GM18867 (cell line): Measurements from ENCODE around the gene CHM.
A peak's percentile ranks its signal among the peaks of the same experiment; 100 is the strongest.
"Not testable (repeated sequence)": the region's sequence is repeated elsewhere in the genome, so short reads cannot be mapped to it uniquely, and the experiment has no call there.

ENCODE experiments used
- ATAC-seq: cut with Tn5 transposase; IDR thresholded peaks from one replicate; pipeline ENCODE4 v1.9.1; 2021; ENCODE audit warnings: mild to moderate bottlenecking, moderate library complexity; ENCODE audit not compliant: unreplicated experiment

CHM gene, protein sequence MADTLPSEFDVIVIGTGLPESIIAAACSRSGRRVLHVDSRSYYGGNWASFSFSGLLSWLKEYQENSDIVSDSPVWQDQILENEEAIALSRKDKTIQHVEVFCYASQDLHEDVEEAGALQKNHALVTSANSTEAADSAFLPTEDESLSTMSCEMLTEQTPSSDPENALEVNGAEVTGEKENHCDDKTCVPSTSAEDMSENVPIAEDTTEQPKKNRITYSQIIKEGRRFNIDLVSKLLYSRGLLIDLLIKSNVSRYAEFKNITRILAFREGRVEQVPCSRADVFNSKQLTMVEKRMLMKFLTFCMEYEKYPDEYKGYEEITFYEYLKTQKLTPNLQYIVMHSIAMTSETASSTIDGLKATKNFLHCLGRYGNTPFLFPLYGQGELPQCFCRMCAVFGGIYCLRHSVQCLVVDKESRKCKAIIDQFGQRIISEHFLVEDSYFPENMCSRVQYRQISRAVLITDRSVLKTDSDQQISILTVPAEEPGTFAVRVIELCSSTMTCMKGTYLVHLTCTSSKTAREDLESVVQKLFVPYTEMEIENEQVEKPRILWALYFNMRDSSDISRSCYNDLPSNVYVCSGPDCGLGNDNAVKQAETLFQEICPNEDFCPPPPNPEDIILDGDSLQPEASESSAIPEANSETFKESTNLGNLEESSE

DNA sequence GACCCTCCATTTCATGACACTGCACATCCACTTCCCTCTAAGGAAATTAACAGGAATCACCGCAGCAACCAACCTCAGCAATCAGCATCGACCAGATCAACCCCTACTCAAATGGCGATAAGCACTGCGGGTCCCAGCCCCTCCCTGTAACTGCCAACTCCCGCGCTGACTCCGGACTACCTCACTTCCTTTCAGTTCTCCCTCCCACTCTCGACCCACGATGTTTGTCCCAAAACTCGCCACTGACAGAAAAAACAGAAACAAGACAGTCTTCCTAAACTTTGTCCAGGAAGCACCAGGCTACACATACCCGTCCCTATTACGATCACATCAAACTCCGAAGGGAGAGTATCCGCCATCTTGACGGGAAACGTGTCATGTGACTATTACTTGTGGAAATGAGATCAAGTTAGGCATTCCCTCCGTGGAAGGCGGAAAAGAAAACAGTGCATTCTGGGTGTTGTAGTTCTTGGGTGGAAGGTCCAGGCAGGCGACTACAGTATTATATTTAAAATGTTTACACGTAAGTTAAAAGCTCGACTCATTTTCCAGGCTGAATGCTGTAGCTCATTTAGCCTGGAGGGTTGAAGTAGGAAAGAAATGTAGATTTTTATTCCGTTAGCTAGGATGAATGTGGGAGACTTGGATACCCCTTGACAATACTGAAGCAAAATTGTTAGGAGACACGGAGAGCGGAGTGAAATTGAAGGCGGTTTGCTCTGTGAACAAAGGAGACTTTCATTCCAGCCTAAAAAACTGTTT is at the start of gene CHM:
TSS of gene CHM (minus strand) at position 385 of the 762 bp plus-strand sequence. CDS start at position 359, 26 bp downstream.
- peak; percentile 99 for ATAC-seq

DNA sequence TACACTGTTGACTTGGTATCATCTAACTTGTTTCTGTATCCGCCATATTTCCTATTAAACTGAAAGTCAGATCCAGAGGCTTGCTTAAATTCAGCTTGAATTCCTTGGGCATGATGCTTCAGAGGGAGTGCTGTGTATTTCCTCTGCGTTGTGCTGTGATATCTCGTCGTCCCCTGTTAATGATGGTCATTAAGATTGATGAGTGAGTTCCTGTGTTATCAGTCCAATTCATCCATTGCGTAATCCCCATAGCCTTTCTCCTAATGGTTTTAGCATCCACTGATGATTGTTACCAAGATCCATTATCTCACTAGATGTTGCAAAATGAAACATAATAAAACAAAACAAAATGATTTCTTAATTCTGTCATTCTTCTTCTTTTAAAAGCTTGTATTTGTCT is 31.3 kb upstream of the CHM start:
- ATAC-seq: no peak

DNA sequence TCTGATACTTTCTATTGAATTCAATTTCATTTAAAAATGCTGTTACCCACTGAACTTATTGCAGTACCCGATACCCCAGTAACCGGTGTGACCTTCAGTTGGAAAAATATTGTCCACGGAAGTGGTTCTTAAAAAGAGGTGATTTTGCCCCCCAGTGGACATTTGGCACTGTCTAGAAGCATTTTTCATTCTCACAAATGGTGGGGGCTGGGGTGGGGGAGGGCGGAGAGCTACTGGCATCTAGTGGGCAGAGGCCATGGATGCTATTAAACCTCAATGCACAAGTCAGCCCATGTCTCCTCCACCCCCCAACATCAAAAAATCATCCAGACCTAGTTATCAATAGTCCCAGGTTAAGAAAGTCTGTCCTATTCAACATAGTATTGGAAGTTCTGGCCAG is 19.6 kb upstream of the CHM start:
- ATAC-seq: no peak

DNA sequence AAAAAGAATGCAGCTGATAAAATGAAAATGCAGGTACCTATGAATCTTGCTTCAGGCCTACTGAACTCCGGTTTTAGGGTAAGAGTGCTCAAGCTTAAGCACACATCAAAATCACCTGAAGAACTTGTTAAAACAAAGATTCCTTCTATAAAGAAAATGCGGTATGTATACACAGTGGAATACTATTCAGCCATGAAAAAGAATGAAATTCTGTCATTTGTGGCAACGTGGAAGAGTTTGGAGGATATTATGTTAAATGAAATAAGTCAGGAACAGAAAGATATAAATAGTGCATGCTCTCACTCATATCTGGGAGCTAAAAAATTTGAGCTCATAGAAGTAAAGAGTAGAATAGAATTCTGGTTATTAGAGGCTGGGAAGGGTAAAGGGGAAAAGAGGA is 14.0 kb upstream of the CHM start:
- no peak for ATAC-seq

DNA sequence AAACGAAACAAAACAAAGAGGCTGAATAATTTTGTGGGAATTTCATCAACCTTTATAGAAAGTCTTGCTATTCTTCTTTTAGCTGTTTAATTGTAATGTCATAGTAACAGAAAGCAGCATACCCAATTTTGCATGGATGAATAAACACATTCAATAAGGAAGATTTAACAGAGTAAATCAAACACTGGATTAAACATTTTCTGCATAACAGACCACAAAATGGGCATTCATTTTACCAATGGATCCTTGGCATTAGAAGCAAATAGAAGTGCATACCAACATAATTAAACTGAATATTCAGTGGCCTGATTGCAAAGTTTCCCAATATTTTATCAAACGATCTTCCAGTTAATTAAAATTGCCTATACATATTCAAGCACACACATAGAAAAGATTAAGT is 4.4 kb upstream of the CHM start:
- ATAC-seq: no peak

DNA sequence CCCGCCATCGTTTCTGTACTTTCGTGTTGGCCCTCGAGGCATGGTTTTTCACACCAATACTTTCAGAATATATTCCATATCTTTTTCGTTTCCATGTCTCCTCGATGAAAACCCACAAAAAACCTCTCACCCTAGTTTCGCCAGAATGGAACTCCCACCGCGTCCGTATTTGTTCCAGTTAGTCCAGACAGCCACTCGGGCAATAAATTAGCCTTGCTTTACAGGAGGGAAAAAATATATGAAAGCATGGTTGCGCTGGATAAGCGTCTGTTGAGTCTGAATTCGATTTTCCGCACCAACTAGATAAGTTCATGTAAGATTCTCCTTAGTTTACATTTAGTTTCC is 550 bp upstream of the CHM start:
- ATAC-seq: no peak

DNA sequence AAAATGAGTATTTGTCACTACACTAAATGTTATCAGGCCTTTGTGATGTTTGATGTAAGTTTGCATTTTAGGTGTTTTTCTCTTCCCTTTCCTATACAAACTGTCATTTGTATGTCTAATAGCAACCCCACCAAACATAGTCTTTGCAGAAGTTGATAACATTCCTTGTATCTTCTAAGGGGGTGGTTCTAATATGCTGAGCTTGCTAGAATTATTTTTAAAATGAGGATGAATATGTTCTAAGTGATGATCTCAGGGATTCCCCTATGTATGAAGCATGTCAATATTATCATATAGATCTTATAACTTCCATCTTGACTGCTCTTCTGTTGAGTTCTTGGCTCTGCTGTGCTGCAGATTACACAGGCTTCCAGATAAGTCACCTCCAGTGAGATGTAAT is 3.1 kb downstream of the CHM start:
- ATAC-seq: no peak

DNA sequence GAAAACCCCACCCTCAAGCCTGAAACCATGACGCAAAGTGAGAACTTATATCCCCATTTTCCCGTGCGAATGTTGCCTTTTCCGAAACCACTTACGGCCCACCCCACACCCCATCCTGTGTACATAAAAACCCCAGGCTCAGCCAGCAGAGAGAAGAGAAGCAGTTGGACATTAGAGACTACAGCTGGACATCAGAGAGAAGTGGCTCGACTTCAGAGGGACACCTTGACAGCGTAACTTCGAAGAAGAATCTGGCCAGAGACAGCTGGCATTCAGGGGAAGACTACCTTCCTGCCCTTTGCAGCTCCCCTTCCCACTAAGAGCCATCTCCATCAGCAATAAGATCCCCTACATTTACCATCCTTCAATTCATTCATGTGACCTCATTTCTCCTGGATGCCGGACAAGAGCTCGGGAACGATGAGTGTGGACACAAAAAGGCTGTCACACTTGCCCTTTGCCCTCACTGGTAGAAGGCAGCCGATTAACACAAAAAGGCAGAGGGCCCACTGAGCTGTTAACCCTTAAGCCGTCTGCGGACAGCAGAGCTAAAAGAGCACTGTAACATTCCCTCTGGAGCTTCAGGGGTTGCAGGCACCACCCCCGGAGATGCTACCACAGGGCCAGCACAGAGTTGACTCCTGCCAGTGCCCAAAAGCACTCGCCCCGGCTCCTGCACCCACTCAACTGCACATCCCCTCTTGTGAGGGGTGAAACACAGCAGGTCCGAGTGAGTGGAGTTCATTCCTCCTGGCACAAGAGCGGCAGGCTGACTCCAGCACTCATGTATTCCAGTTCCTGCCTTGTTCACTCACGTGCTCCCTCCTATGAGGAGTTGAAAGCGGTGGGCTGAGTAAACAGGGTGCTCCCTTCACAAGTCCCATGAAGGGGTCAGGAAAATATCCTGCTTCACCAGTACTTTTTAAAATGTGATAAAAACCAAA is 7.5 kb downstream of the CHM start:
- no peak for ATAC-seq

DNA sequence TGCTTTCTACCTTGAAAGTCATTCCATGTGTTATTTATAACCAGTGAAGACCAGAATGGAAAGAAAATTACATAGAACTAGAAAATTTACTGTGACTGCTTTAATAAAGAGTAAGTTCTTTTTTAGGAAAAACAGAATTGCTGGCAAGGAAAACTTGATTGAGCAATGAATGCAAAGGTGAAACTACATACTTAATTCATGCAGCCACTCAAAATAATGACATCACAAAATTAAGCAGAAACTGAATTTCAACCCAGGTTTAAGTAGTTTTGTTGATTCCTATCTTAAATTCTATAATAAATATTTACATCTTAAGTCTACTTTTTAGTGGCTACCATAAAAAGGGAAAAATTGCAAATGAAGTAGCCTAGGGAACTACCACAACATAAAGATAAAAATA is 14.0 kb downstream of the CHM start:
- ATAC-seq: no peak

DNA sequence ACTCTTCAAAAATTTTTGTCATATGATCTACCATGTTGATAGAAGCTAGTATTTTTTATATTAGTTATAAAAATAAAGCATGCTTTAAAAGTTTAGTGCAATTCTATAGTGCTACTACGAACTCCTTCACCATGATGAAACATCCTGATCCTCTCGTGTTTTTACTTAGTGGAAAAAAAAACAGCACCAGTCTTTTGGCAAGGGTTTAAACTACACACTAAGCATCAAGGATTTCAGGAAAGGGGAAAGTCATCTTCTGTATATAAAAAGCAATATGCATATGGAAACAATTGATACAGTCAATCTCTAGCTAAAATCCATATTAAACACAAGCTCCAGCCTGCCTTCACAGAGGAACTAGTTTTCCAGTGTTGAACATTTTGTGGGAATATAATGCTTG is 18.7 kb downstream of the CHM start:
- ATAC-seq: no peak

DNA sequence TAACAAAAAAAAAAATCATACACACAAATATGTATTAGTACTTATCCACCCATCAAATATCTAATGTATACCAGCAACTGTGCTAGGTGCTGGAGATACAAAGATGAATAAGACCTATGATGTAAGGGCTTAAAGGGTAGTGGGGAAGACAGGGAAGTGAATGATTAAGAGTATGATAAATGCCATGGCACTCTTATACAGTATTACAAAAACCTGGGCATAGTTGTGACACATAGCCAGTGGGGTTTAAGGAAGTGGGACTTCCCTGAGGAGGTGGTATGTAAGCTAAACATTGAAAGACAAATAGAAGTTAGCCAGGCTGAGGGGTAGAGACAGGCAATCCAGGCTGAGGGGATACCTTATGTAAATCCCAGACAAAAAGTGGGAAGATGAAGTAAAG is 23.5 kb downstream of the CHM start:
- no peak for ATAC-seq

DNA sequence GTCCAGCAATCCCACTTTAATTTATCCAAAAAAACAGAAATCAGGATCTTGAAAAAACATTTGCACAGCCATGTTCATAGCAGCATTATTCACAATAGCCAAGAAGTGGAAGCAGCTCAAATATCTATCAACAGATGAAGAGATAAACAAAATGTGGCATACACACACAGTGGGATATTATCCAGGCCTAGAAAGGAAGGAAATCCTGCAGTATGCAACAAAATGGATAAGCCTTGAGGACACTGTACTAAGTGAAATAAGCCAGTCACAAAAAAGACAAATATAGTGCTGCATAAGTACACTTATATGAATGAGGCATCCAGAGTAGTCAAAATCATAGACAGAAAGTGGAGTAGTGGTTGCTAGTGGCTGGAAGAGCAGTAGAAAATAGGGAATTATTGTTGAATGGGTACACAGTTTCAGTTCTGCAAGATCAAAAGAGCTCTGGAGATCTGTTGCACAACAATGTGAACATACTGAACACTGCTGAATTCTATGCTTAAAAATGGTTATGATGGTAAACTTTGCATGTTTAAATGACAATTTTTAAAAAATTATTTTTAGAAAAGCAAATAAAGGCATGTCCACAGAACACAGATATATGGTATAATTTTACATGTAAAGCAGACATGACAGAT is 25.6 kb downstream of the CHM start:
- no peak for ATAC-seq

DNA sequence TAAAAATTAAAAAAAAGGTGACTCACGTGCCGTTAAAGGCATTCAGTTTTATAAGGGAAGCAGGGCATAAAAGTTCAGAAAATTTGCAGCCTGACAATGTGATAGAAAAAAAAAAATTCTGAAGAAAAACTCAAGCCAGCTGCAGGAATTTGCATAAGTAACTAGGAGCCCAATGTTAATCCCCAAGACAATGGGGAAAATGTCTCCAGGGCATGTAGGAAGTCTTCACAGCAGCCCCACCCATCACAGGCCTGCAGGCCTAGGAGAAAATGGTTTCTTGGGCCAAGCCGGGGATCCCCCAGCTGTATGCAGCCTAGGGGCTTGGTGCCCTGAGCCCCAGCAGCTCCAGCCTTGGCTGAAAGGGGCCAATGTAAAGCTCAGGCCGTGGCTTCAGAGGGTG is 31.2 kb downstream of the CHM start:
- no peak for ATAC-seq

DNA sequence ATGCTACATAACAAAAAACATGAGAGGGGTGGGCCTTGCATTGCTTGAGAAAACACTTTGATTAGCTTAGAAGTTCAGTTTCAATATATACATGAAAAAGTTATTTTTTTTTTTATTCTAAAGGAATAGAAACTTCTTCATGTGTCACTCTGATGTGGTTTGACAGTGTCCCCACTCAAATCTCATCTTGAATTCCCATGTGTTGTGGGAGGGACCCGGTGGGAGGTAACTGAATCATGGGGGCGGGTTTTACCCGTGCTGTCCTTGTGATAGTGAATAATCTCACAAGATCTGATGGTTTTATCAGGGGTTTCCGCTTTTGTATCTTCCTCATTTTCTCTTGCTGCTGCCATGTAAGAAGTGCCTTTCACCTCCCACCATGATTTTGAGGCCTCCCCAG is 32.4 kb downstream of the CHM start:
- not testable (repeated sequence) for ATAC-seq

DNA sequence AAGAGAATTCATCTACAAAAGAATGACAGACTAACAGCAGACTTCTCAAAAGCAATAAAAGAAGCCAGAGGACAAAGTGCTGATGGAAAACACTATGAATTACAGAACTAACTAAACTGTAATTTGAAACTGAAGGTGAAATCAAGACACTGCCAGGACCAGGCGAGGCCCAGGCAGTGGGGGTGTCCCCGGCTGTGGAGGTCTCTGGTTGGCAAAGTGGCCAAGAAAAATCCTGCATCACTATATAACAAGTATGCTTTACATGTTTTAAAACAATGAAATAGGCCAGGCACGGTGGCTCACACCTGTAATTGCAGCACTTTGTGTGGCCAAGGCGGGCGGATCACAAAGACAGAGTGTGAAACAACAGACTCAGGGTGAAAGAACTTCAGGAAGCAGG is 32.9 kb downstream of the CHM start:
- ATAC-seq: no peak

DNA sequence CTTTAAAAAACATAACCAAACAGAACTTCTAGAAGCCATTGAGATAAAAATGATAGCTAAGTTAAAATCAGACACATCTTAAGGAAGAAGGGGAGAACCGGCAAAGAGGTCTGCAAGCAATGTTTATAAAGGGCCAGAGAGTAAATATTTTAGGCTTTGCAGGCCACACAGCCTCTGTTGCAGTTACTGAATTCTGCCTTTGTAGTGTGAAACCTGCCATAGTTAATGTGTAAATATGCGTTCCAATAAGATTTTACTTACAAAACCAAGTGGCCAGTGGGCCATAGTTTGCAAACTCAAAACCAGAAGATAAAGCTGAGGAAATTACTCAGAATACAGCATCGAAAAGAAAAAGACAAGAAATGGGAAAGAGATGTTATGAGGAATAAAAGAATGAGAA is 33.6 kb downstream of the CHM start:
- ATAC-seq: no peak

DNA sequence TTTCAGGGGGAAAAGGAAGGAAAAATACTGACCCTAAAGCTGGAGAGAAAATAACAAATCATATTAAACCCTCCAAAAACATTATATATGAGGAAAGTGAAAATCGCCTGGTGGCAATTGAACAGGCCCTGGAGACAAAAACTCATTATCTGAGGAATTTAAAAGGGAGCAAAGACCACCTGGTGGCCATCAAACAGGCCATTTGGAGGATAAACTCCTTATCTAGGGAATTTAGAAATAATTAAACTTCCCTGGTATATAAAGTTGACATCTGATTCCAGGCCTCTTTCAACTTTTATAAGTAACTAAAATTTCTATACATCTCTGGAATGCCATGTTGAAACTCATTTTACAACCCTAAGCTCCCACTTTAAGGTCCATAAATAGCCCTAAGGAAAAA is 35.2 kb downstream of the CHM start:
- no peak for ATAC-seq

DNA sequence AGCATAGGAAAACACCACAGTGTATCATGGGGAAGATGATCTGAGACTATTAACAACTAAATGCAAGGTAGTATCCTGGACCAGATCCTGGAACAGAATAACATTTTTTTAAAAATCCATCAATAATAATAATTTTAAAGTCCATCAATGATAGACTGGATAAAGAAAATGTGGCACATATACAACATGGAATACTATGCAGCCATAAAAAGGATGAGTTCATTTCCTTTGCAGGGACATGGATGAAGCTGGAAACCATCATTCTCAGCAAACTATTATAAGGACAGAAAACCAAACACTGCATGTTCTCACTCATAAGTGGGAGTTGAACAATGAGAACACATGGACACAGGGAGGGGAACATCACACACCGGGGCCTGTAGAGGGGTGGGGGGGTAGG is 37.6 kb downstream of the CHM start:
- ATAC-seq: not testable (repeated sequence)

DNA sequence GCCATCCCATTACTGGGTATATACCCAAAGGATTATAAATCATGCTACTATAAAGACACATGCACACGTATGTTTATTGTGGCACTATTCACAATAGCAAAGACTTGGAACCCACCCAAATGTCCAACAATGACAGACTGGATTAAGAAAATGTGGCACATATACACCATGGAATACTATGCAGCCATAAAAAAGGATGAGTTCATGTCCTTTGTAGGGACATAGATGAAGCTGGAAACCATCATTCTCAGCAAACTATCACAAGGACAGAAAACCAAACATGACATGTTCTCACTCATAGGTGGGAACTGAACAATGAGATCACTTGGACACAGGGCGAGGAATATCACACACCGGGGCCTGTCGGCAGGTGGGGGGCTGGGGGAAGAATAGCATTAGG is 39.5 kb downstream of the CHM start:
- not testable (repeated sequence) for ATAC-seq
